HG02943 (cell line): ENCODE results near the gene SBF2.

Experiments
- ATAC-seq: cut with Tn5 transposase; IDR thresholded peaks from one replicate; pipeline ENCODE4 v1.9.1; 2021; ENCODE audit warnings: mild to moderate bottlenecking, low read depth, moderate library complexity; ENCODE audit not compliant: unreplicated experiment

SBF2 gene

GRCh38 chr11:9834291-9834690, 459.7 kb downstream of the SBF2 start:
- no peak for ATAC-seq

GRCh38 chr11:9831122-9831521, 462.9 kb downstream of the SBF2 start:
- no peak for ATAC-seq

- ATAC-seq = no peak
Observed at GRCh38 chr11:9827708-9828107, 466.3 kb downstream of the SBF2 start.

GRCh38 chr11:9826390-9826789, 467.6 kb downstream of the SBF2 start:
- no peak for ATAC-seq

GRCh38 chr11:9825895-9826294, 468.1 kb downstream of the SBF2 start:
- ATAC-seq = no peak

- ATAC-seq = no peak
Observed at GRCh38 chr11:9825315-9825714, 468.7 kb downstream of the SBF2 start.

- no peak for ATAC-seq
Observed at GRCh38 chr11:9823887-9824385, 470.1 kb downstream of the SBF2 start.

- no peak for ATAC-seq
Observed at GRCh38 chr11:9823439-9823838, 470.6 kb downstream of the SBF2 start.

GRCh38 chr11:9821008-9821752, 472.8 kb downstream of the SBF2 start:
- ATAC-seq = no peak

GRCh38 chr11:9820260-9820659, 473.8 kb downstream of the SBF2 start:
- no peak for ATAC-seq

- ATAC-seq = no peak
Observed at GRCh38 chr11:9817191-9817590, 476.8 kb downstream of the SBF2 start.

- no peak for ATAC-seq
Observed at GRCh38 chr11:9815486-9816136, 478.4 kb downstream of the SBF2 start.

GRCh38 chr11:9814108-9814507, 479.9 kb downstream of the SBF2 start:
- ATAC-seq = no peak

GRCh38 chr11:9808943-9809342, 485.1 kb downstream of the SBF2 start:
- no peak for ATAC-seq

- no peak for ATAC-seq
Observed at GRCh38 chr11:9806946-9807687, 486.9 kb downstream of the SBF2 start.

- ATAC-seq = no peak
Observed at GRCh38 chr11:9804419-9804902, 489.6 kb downstream of the SBF2 start.

GRCh38 chr11:9803685-9804418, 490.2 kb downstream of the SBF2 start:
- no peak for ATAC-seq

GRCh38 chr11:9802291-9802861, 491.6 kb downstream of the SBF2 start:
- no peak for ATAC-seq

GRCh38 chr11:9799886-9800285, 494.1 kb downstream of the SBF2 start:
- ATAC-seq = no peak

- ATAC-seq = no peak
Observed at GRCh38 chr11:9797300-9797699, 496.7 kb downstream of the SBF2 start.
